GM21825 (cell line): Measurements from ENCODE around the gene HDAC11.

Experiments
- ATAC-seq: cut with Tn5 transposase; IDR thresholded peaks from one replicate; pipeline ENCODE4 v1.9.1; 2021; ENCODE audit warnings: mild to moderate bottlenecking, moderate library complexity; ENCODE audit not compliant: unreplicated experiment

Gene HDAC11

DNA sequence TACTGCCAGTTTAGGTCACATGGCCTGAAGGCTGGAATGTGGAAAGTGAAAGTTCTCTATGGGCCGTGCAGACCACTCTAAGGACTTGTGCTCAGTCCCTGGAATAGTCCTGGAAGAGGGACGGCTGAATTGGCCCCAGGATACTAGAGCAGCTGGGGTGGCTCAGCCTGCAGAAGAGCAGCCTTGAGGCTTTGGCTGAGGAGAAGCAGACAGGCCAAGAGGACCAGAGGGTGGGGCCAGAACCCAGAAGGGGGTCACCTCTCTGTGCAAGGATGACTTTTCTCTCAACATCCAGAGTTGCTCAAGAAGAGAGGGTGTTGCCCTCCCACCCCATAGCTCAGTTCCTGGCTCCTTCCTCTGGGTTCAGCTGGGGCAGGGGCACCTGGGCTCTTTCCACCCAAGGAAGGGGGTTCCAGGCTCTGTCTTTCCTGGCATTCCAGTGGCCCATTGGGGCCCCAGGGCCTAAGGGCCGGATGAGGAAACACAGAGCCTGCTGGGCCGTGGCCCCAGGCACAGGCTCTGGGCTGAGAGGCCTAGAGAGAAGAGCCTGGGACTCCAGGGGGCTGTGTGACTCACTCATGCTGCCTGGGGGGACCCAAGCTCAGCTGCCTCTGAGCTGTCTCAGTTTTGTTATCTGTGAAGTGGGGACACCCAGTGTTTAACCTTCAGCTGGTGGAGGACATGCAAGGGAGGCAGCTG lies 60.3 kb downstream of the HDAC11 start:
- no peak for ATAC-seq

DNA sequence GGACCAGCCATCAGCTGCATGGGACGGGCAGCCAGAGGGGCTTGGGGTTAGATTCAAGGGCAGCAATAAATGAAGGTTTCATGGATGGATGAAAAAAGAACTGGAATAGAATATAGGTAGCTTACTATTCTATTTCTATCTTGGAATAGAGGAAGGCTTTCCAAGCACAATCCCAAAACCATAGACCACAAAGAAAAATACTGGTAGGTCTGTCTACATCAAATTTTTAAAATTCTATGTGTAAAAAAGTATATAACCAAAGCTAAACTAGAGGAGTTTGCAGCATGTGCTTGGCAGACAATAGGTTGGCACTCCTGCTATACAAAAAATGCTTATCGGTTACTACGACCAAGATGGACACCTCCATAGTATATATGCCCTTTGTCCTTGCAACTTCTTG lies 61.6 kb downstream of the HDAC11 start:
- no peak for ATAC-seq

- no peak for ATAC-seq
These were observed 62.0 kb downstream of the HDAC11 start for GRCh38 chr3:13542142-13542541.

DNA sequence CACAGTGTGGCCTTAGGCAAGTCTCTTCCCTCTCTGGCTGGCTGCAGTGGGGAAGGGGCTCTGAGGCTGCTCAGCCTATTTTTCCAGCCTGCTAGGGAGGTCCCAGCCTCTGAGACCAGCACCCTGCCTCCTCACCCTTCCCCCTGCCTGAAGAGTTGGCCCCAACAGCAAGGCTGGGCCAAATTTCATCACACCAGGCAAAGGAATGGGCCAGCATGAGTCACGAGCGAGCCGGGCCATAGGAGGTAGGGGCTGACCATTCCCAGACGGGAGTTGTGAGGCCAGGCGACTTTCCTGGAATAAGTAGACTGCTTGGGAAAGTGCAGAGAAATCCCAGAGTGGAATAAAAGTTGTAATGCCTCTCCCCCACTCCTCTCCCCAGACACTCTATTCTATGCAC lies 63.1 kb downstream of the HDAC11 start:
- ATAC-seq, result no peak

DNA sequence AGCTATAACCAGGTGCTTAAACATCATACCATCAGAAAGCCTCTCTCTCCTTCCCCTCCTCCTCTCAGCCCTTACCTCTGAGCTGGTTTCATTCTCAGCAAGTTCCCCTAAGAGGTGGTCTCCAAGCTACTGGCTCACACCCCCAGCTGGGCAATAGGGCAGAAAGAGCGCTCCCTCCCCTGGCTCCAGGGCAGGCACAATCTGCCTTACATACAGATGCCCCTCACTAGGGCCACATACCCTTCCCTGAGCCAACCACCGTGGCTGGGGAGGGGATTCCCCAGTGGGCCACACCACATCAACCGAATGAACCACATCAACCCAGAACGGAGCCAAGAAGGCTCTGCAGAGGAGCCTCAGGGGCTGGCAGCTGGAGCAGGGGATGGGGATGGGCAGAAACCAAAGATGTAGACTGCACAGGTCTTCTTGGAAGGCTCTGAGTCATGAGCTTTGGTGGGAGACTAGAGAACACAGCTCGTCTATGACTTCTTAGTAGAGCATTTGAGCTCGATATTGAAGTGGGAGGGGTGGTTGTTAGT lies 64.3 kb downstream of the HDAC11 start:
- no peak for ATAC-seq

- ATAC-seq, result no peak
These were observed 65.0 kb downstream of the HDAC11 start for GRCh38 chr3:13544951-13545651.

GRCh38 chr3:13545952-13546454 lies 65.9 kb downstream of the HDAC11 start:
- ATAC-seq, result no peak

DNA sequence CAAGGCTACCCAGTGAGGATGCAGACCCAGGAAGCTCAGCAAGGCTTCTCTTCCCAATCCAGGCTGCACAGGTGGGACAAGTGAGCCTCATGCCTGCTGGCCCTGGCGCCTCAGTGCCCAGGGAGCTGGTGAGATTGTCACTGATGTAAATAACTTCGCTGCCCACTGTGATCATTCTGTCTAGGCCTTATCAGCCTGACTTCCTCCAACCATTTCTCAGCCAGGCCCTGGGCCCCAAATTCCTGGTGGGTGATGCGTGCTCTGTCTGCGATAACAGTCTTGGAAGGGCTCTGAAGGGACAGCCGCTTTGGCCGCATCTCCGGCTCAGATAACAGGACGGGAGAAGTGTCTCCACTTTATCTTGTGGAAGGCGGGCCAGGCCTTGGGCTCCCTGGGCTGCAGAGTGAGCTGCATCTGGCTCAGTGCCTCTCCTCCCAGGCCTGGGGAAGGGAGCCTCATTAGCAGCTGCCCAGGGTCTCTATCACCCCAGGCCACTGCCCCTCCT lies 66.6 kb downstream of the HDAC11 start:
- no peak for ATAC-seq

DNA sequence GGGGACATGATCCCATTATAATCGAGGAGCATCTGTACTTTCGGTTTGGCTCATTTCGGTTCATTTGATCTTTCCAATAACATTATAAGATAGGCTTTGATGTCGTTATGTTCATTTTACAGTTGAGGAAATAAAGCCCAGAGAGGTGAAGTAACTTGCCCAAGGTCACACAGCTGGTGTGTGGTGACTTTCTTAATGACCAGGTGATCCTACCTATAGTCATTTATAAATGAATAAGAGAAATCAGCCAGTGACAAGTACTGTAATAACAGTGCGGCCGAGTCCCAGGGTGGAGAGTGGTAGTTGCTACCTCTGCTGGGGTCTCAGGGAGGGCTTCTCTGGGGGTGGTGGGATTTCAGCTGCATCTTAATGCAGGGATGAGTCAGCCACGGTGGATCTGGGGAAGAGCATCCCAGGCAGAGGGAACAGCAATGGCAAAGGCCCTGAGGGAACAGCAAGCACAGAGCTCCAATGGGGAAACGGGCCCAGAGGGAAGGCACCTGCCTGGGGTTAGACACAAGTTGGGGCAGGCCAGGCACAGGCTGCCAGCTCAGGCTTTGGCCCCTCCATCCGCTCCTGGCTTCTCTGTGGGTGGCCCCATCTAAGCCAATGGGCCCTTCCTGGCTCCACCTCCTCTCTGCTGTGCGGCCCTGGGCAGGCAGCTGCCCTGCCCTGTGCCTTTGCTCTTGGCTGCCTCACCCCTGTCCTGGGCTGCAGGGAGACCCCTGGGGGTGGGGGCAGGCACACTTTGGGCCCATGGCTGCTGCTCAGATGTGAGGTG lies 67.7 kb downstream of the HDAC11 start:
- no peak for ATAC-seq

DNA sequence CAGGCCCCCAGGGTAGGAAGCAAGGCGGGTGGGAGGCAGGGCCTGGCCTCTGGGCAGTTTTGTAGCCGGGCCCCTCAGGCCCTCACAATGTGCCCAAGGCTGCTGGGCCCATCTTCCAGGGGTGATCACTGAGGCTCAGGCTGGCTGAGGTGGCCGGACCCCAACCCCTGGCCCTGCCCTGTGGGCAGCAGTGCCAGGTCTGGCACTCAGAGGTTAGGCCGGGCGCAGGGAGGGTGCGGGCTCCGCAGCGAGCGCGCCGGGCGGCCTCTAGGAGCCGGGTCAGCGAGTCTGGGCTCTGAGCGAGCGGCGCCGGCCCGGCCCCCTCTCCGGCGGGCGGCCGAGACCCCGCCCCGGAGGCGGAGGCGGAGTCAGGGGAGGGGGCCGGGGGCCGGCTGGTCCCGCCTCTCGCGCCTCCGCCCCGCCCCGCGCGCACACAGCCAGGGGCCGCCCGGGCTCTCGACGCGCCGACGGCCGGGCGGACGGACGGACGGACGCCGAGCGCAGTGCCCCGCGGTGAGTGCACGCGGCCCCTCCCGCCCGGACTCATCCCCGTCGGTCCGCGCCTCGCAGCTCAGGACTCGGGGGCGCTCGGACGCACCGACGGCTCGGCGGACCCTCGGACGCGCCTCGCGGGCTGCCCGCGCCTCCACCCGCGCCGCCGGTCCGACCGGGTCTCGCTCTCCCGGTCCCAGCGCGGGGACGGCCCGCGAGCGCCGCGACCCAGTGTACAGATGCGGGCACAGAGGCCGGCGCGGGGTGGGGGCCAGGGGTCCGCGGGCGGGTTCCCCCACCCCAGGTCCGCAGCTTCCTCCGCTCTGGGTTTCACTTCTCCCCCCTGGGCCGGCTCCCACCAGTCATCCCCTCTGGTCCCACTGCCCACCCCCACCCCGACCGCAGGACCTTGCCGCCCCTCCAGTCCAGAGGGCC lies 68.9 kb downstream of the HDAC11 start, which contains the start of gene FBLN2:
Gene FBLN2, plus strand, starts transcription at position 430 of the 927 bp plus-strand sequence. CDS start 21,231 bp downstream, outside the sequence.
- ATAC-seq, result no peak

- no peak for ATAC-seq
These were observed 69.7 kb downstream of the HDAC11 start for GRCh38 chr3:13549623-13550422.

DNA sequence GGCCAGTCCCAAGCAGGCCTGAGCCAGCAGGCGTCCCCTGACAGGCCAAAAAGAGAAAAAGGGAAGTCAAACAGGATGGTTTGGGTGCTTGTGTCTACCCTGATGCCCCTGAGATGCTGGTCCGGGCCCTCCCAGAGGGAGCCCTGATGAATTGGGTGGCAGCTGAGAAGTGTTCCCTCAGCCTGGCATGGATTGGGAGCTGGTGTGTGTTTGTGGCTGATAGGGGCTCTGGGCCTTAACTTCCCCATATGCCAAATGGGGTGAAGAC lies 70.3 kb downstream of the HDAC11 start:
- no peak for ATAC-seq

- ATAC-seq, result no peak
These were observed 70.8 kb downstream of the HDAC11 start for GRCh38 chr3:13550791-13551360.

DNA sequence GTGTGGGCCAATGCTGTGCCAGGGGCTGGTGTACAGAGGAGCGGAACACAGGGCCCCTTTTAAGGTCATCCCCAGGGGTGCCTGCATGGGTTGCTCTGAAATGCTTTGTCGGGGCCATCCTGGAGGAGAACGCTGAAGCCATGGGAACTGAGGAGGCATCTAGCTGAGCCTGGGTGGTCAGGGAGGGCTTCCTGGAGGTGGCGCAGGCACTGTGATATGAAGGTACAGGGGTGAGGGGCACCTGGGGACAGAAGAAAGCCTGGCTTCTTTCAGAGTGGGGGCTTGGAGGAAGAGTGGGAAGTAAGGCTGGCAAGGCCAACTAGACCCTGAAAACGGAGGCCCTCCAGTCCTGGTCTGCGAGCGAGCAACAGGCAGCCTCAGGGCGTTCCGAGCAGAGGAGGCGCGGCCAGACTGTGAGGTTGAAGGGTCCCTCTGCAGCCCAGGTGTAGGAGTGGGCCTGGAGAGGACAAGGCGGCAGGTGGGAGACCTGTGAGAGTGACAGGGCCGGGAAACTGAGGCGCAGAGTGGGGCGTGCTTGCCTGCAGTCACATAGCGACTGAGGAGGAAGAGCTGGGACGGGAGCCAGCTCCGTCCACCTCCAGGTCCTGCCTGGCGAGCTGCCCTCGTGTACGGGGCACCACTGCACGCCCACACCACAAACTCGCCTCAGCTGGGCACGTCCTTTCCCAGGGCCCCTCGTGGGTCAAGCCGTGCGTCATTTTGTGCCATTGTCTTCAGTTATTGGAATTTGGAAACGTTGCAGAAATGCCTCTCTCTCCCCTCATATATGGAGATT lies 72.9 kb downstream of the HDAC11 start:
- no peak for ATAC-seq

DNA sequence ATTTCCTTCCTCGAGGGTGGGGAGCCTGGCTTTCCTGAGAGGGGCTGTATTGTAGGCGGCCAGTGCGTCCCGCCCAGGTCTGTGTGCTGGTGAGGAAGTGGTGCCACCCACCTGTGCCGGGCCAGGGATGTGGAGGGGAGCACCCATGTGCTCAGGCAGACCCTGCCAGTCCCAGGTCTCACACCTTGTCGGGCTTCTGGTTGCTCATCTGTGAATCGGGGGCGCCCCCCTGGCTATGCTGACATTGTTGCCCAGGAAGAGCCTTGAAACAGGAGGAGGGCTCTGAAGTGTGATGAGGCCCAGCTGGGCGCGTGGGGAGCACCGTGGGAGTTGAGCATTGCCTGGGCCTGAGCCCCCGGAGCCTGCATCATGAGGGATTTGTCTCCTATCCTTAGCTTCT lies 73.6 kb downstream of the HDAC11 start:
- ATAC-seq, result no peak

- ATAC-seq, result no peak
These were observed 75.6 kb downstream of the HDAC11 start for GRCh38 chr3:13555753-13556152.
